C4-2B (cell line): Measurements from ENCODE around the gene TRERF1.

Source experiments
- H3K27ac ChIP-seq: fragments of 450-650 bp; 2 replicates; pipeline ENCODE4 v1.5.1; 2017
- CTCF ChIP-seq: fragments of 450-650 bp; conservative IDR thresholded peaks from 2 replicates; pipeline ENCODE4 v1.5.1; 2017; ENCODE audit warnings: mild to moderate bottlenecking
- ZFX ChIP-seq: fragments of 450-650 bp; IDR thresholded peaks from 2 replicates; pipeline ENCODE4 v1.6.1; 2017

Gene TRERF1

GRCh38 chr6:42269553-42269952 lies 182.2 kb downstream of the TRERF1 start:
- no peak overlapping the region for H3K27ac ChIP-seq
- no peak for TF ChIP-seq ZFX

- TF ChIP-seq ZFX (no peak), CTCF (no peak)
- no peak overlapping the region for H3K27ac ChIP-seq
These were observed 182.9 kb downstream of the TRERF1 start for GRCh38 chr6:42268835-42269204.

- TF ChIP-seq CTCF (no peak), ZFX (no peak)
- H3K27ac ChIP-seq = no peak overlapping the region
These were observed 183.5 kb downstream of the TRERF1 start for GRCh38 chr6:42268016-42268834.

GRCh38 chr6:42266538-42266937 lies 185.2 kb downstream of the TRERF1 start:
- TF ChIP-seq CTCF (no peak), ZFX (no peak)
- H3K27ac ChIP-seq = no peak overlapping the region

- H3K27ac ChIP-seq = no peak overlapping the region
These were observed 186.8 kb downstream of the TRERF1 start for GRCh38 chr6:42264852-42265390.

GRCh38 chr6:42264162-42264851 lies 187.4 kb downstream of the TRERF1 start:
- no peak overlapping the region for H3K27ac ChIP-seq
- no peak for TF ChIP-seq ZFX
- no peak for TF ChIP-seq CTCF

More at GRCh38 chr6:42264852-42265390, 186.8 kb downstream of the TRERF1 start:
- TF ChIP-seq CTCF (no peak), ZFX (no peak)

- TF ChIP-seq ZFX = no peak
- no peak for TF ChIP-seq CTCF
- H3K27ac ChIP-seq = no peak overlapping the region
These were observed 188.5 kb downstream of the TRERF1 start for GRCh38 chr6:42263165-42263728.
